HG03103 (cell line): ENCODE measurements around the gene AGPAT3.

ENCODE experiments used
- ATAC-seq: cut with Tn5 transposase; IDR thresholded peaks from one replicate; pipeline ENCODE4 v1.9.1; 2021; ENCODE audit warnings: low read depth; ENCODE audit not compliant: unreplicated experiment

AGPAT3 gene

GRCh38 chr21:43970551-43970950, 105.5 kb downstream of the AGPAT3 start:
- ATAC-seq = no peak

- ATAC-seq = no peak
Observed at GRCh38 chr21:43971201-43971991, 106.4 kb downstream of the AGPAT3 start.

- ATAC-seq = no peak
Observed at GRCh38 chr21:43971992-43972255, 106.9 kb downstream of the AGPAT3 start.

- no peak for ATAC-seq
Observed at GRCh38 chr21:43972850-43973633, 108.0 kb downstream of the AGPAT3 start.

GRCh38 chr21:43973634-43973955, 108.6 kb downstream of the AGPAT3 start:
- no peak for ATAC-seq

- ATAC-seq = no peak
Observed at GRCh38 chr21:43974791-43975468, 109.9 kb downstream of the AGPAT3 start.

- no peak for ATAC-seq
Observed at GRCh38 chr21:43975469-43976098, 110.6 kb downstream of the AGPAT3 start.

GRCh38 chr21:43976661-43977060, 111.6 kb downstream of the AGPAT3 start:
- ATAC-seq = no peak

- ATAC-seq = no peak
Observed at GRCh38 chr21:43978060-43978459, 113.0 kb downstream of the AGPAT3 start.

- ATAC-seq = no peak
Observed at GRCh38 chr21:43979654-43980053, 114.6 kb downstream of the AGPAT3 start.

- no peak for ATAC-seq
Observed at GRCh38 chr21:43981151-43981870, 116.3 kb downstream of the AGPAT3 start.

- no peak for ATAC-seq
Observed at GRCh38 chr21:43981871-43982210, 116.8 kb downstream of the AGPAT3 start.

GRCh38 chr21:43982489-43983078, 117.6 kb downstream of the AGPAT3 start:
- no peak for ATAC-seq

GRCh38 chr21:43983390-43983789, 118.4 kb downstream of the AGPAT3 start:
- no peak for ATAC-seq

- ATAC-seq = no peak
Observed at GRCh38 chr21:43983860-43984420, 118.9 kb downstream of the AGPAT3 start.

GRCh38 chr21:43984905-43985689, 120.1 kb downstream of the AGPAT3 start:
- no peak for ATAC-seq

GRCh38 chr21:43985690-43986251, 120.7 kb downstream of the AGPAT3 start:
- ATAC-seq = no peak

GRCh38 chr21:43986544-43987451, 121.8 kb downstream of the AGPAT3 start:
- ATAC-seq = no peak
